Subcutaneous abdominal adipose tissue (tissue), 5 donors: ENCODE results near the gene NRG3.

ENCODE experiments used
- H3K27ac ChIP-seq: one replicate; pipeline ENCODE4 v1.7.0; 2013; ENCODE audit warnings: low read depth, mild to moderate bottlenecking, inconsistent platforms, low read length, moderate library complexity
- H3K27me3 ChIP-seq, 5 donors: one replicate each; pipeline ENCODE4 v1.7.0; 2013; ENCODE audit warnings: low read length in 5 of 5, inconsistent platforms in 1 of 5; ENCODE audit not compliant: control insufficient read depth in 5 of 5, insufficient read depth in 4 of 5
- H3K36me3 ChIP-seq, 5 donors: one replicate each; pipeline ENCODE4 v1.7.0; 2013; ENCODE audit warnings: low read length in 5 of 5; ENCODE audit not compliant: control insufficient read depth in 5 of 5, insufficient read depth in 5 of 5
- H3K4me1 ChIP-seq, 5 donors: one replicate each; pipeline ENCODE4 v1.7.0; 2013; ENCODE audit warnings: low read length in 5 of 5, mild to moderate bottlenecking in 3 of 5, moderate library complexity in 1 of 5; ENCODE audit not compliant: control insufficient read depth in 5 of 5, insufficient read depth in 5 of 5
- H3K4me3 ChIP-seq, 5 donors: one replicate each; pipeline ENCODE4 v1.7.0; 2013; ENCODE audit warnings: low read length in 5 of 5, low read depth in 1 of 5
- H3K9ac ChIP-seq, 5 donors: one replicate each; pipeline ENCODE4 v1.7.0; 2013; ENCODE audit warnings: low read length in 5 of 5, mild to moderate bottlenecking in 4 of 5, moderate library complexity in 3 of 5
- H3K9me3 ChIP-seq, 5 donors: one replicate each; pipeline ENCODE4 v1.7.0; 2013; ENCODE audit warnings: low read length in 5 of 5; ENCODE audit not compliant: control insufficient read depth in 5 of 5
- donor health status: healthy.
- donor health status: healthy.
- donor health status: healthy.
- donor health status: healthy.
- donor health status: healthy.

NRG3 gene

GRCh38 chr10:81911328-81911727 is 36.3 kb downstream of the NRG3 start:
- no peak overlapping the region for H3K9ac ChIP-seq
- no peak overlapping the region for H3K27ac ChIP-seq
- H3K27me3 ChIP-seq = no peaks in the 10 kb centered on the region
- no peak overlapping the region for H3K4me3 ChIP-seq
- no peaks in the 10 kb centered on the region for H3K9me3 ChIP-seq
- no peaks in the 10 kb centered on the region for H3K36me3 ChIP-seq
- no peaks in the 10 kb centered on the region for H3K4me1 ChIP-seq

GRCh38 chr10:81914736-81915503 is 39.9 kb downstream of the NRG3 start:
- Histone ChIP-seq H3K27me3 (no peaks in the 10 kb centered on the region), H3K36me3 (no peaks in the 10 kb centered on the region), H3K27ac (no peak overlapping the region), H3K4me1 (no peaks in the 10 kb centered on the region), H3K4me3 (no peak overlapping the region), H3K9ac (no peak overlapping the region), H3K9me3 (no peaks in the 10 kb centered on the region)

GRCh38 chr10:81915504-81915897 is 40.5 kb downstream of the NRG3 start:
- no peak overlapping the region for H3K9ac ChIP-seq
- no peaks in the 10 kb centered on the region for H3K4me1 ChIP-seq
- no peak overlapping the region for H3K27ac ChIP-seq

GRCh38 chr10:81917666-81918065 is 42.7 kb downstream of the NRG3 start:
- H3K4me1 ChIP-seq = no peaks in the 10 kb centered on the region
- no peaks in the 10 kb centered on the region for H3K27me3 ChIP-seq
- no peak overlapping the region for H3K27ac ChIP-seq
- no peaks in the 10 kb centered on the region for H3K36me3 ChIP-seq
- no peaks in the 10 kb centered on the region for H3K9me3 ChIP-seq
- H3K9ac ChIP-seq = no peak overlapping the region
- H3K4me3 ChIP-seq = no peak overlapping the region

More at GRCh38 chr10:81915504-81915897, 40.5 kb downstream of the NRG3 start:
- H3K36me3 ChIP-seq = no peaks in the 10 kb centered on the region
- H3K4me3 ChIP-seq = no peak overlapping the region
- no peaks in the 10 kb centered on the region for H3K27me3 ChIP-seq
- H3K9me3 ChIP-seq = no peaks in the 10 kb centered on the region

- Histone ChIP-seq H3K9me3 (no peaks in the 10 kb centered on the region), H3K27me3 (no peaks in the 10 kb centered on the region), H3K4me1 (no peaks in the 10 kb centered on the region), H3K27ac (no peak overlapping the region), H3K36me3 (no peaks in the 10 kb centered on the region), H3K4me3 (no peak overlapping the region), H3K9ac (no peak overlapping the region)
Observed at GRCh38 chr10:81918766-81919165, 43.8 kb downstream of the NRG3 start.

- no peak overlapping the region for H3K9ac ChIP-seq
- H3K36me3 ChIP-seq = no peaks in the 10 kb centered on the region
- H3K4me3 ChIP-seq = no peak overlapping the region
- no peaks in the 10 kb centered on the region for H3K27me3 ChIP-seq
- H3K9me3 ChIP-seq = no peaks in the 10 kb centered on the region
- H3K4me1 ChIP-seq = no peaks in the 10 kb centered on the region
- no peak overlapping the region for H3K27ac ChIP-seq
Observed at GRCh38 chr10:81920213-81920829, 45.3 kb downstream of the NRG3 start.

GRCh38 chr10:81928119-81928518 is 53.1 kb downstream of the NRG3 start:
- Histone ChIP-seq H3K9ac (no peak overlapping the region), H3K4me1 (no peaks in the 10 kb centered on the region), H3K9me3 (no peaks in the 10 kb centered on the region), H3K36me3 (no peaks in the 10 kb centered on the region), H3K4me3 (no peak overlapping the region), H3K27me3 (no peaks in the 10 kb centered on the region), H3K27ac (no peak overlapping the region)

GRCh38 chr10:81943583-81943982 is 68.6 kb downstream of the NRG3 start:
- H3K27ac ChIP-seq = no peak overlapping the region
- no peak overlapping the region for H3K4me3 ChIP-seq
- no peaks in the 10 kb centered on the region for H3K4me1 ChIP-seq
- H3K36me3 ChIP-seq = no peaks in the 10 kb centered on the region
- H3K27me3 ChIP-seq = no peaks in the 10 kb centered on the region
- no peaks in the 10 kb centered on the region for H3K9me3 ChIP-seq
- H3K9ac ChIP-seq = no peak overlapping the region

- H3K27me3 ChIP-seq = no peaks in the 10 kb centered on the region
Observed at GRCh38 chr10:81944609-81945008, 69.6 kb downstream of the NRG3 start.

GRCh38 chr10:81949283-81949682 is 74.3 kb downstream of the NRG3 start:
- no peak overlapping the region for H3K27ac ChIP-seq

More at GRCh38 chr10:81944609-81945008, 69.6 kb downstream of the NRG3 start:
- Histone ChIP-seq H3K9ac (no peak overlapping the region), H3K36me3 (no peaks in the 10 kb centered on the region), H3K9me3 (no peaks in the 10 kb centered on the region), H3K4me1 (no peaks in the 10 kb centered on the region), H3K27ac (no peak overlapping the region), H3K4me3 (no peak overlapping the region)

More at GRCh38 chr10:81949283-81949682, 74.3 kb downstream of the NRG3 start:
- no peaks in the 10 kb centered on the region for H3K27me3 ChIP-seq
- no peaks in the 10 kb centered on the region for H3K9me3 ChIP-seq
- H3K4me1 ChIP-seq = no peaks in the 10 kb centered on the region
- no peak overlapping the region for H3K4me3 ChIP-seq
- no peak overlapping the region for H3K9ac ChIP-seq
- H3K36me3 ChIP-seq = no peaks in the 10 kb centered on the region
